Left forelimb (tissue), 1 donor: Measurements from ENCODE around the gene MNAT1.

Source experiments
- DNase-seq: peaks from one replicate; pipeline ENCODE4 v3.0.0-alpha.2; 2018; ENCODE audit warnings: low spot score

Gene MNAT1

GRCh38 chr14:60968099-60968498, 233.5 kb downstream of the MNAT1 start:
- no peak for DNase-seq

- no peak for DNase-seq
Observed at GRCh38 chr14:60968671-60969070, 234.1 kb downstream of the MNAT1 start.

- DNase-seq, result no peak
Observed at GRCh38 chr14:60970146-60970545, 235.6 kb downstream of the MNAT1 start.

GRCh38 chr14:60971271-60971670, 236.7 kb downstream of the MNAT1 start:
- no peak for DNase-seq

- no peak for DNase-seq
Observed at GRCh38 chr14:60972295-60972694, 237.7 kb downstream of the MNAT1 start.

- no peak for DNase-seq
Observed at GRCh38 chr14:60973070-60973469, 238.5 kb downstream of the MNAT1 start.

- DNase-seq, result no peak
Observed at GRCh38 chr14:60974090-60974651, 239.6 kb downstream of the MNAT1 start.

- DNase-seq, result no peak
Observed at GRCh38 chr14:60975551-60975950, 241.0 kb downstream of the MNAT1 start.

GRCh38 chr14:60977847-60978246, 243.3 kb downstream of the MNAT1 start:
- DNase-seq, result no peak

- DNase-seq, result peak; percentile 98
Observed at GRCh38 chr14:60980811-60981632, 246.5 kb downstream of the MNAT1 start, which contains the start of the genes SLC38A6 and TRMT5. Gene SLC38A6, plus strand, starts transcription at chr14:60981245. Its CDS starts 33 bp downstream, at chr14:60981278. Gene TRMT5, minus strand, starts transcription at chr14:60981079. Its CDS starts 106 bp downstream, at chr14:60980973.

GRCh38 chr14:60981633-60982455, 247.3 kb downstream of the MNAT1 start:
- DNase-seq, result no peak

GRCh38 chr14:60984196-60984595, 249.6 kb downstream of the MNAT1 start:
- no peak for DNase-seq

GRCh38 chr14:60986500-60986899, 251.9 kb downstream of the MNAT1 start:
- no peak for DNase-seq

GRCh38 chr14:60989599-60989998, 255.0 kb downstream of the MNAT1 start:
- no peak for DNase-seq

GRCh38 chr14:60998617-60999016, 264.1 kb downstream of the MNAT1 start:
- no peak for DNase-seq

- DNase-seq, result no peak
Observed at GRCh38 chr14:60999536-60999935, 265.0 kb downstream of the MNAT1 start.

- no peak for DNase-seq
Observed at GRCh38 chr14:61003571-61003970, 269.0 kb downstream of the MNAT1 start.

- no peak for DNase-seq
Observed at GRCh38 chr14:61019537-61019936, 285.0 kb downstream of the MNAT1 start.
